NCI-H2107 treated with DMSO at 0.1 percent for 48 hours (cell line): ENCODE measurements around the gene C4B.
"Not testable (repeated sequence)": the region's sequence is repeated elsewhere in the genome, so short reads cannot be mapped to it uniquely, and the experiment has no call there.

Experiments used
- DNase-seq: peaks from one replicate; lab custom pipeline; 2025; ENCODE audit not compliant: unreplicated experiment; lab: John Stamatoyannopoulos, UW

Gene C4B

GRCh38 chr6:31980998-31981397 is 33.6 kb upstream of the C4B start:
- DNase-seq: not testable (repeated sequence)

- not testable (repeated sequence) for DNase-seq
Measured at GRCh38 chr6:31981744-31982143, 32.9 kb upstream of the C4B start, which contains the start of gene C4A. Gene C4A (plus strand): TSS chr6:31982057. CDS start chr6:31982108, 51 bp downstream.

- DNase-seq: not testable (repeated sequence)
Measured at GRCh38 chr6:31989363-31989762, 25.2 kb upstream of the C4B start.

- DNase-seq: not testable (repeated sequence)
Measured at GRCh38 chr6:31994421-31994820, 20.2 kb upstream of the C4B start.

- DNase-seq: not testable (repeated sequence)
Measured at GRCh38 chr6:31996385-31996784, 18.2 kb upstream of the C4B start.

- not testable (repeated sequence) for DNase-seq
Measured at GRCh38 chr6:32002546-32003268, 11.9 kb upstream of the C4B start.

- not testable (repeated sequence) for DNase-seq
Measured at GRCh38 chr6:32003301-32003700, 11.3 kb upstream of the C4B start.

GRCh38 chr6:32004393-32004792 is 10.2 kb upstream of the C4B start:
- not testable (repeated sequence) for DNase-seq

- DNase-seq: not testable (repeated sequence)
Measured at GRCh38 chr6:32004864-32005537, 9.6 kb upstream of the C4B start.

- DNase-seq: not testable (repeated sequence)
Measured at GRCh38 chr6:32005538-32005880, 9.1 kb upstream of the C4B start.

GRCh38 chr6:32005991-32006529 is 8.5 kb upstream of the C4B start:
- DNase-seq: not testable (repeated sequence)

GRCh38 chr6:32007086-32007485 is 7.5 kb upstream of the C4B start:
- DNase-seq: not testable (repeated sequence)

GRCh38 chr6:32008037-32008436 is 6.6 kb upstream of the C4B start:
- not testable (repeated sequence) for DNase-seq

- not testable (repeated sequence) for DNase-seq
Measured at GRCh38 chr6:32008616-32009015, 6.0 kb upstream of the C4B start.

- not testable (repeated sequence) for DNase-seq
Measured at GRCh38 chr6:32009537-32009936, 5.1 kb upstream of the C4B start.

- not testable (repeated sequence) for DNase-seq
Measured at GRCh38 chr6:32010856-32011530, 3.6 kb upstream of the C4B start.

- DNase-seq: not testable (repeated sequence)
Measured at GRCh38 chr6:32012941-32013617, 1.5 kb upstream of the C4B start.

GRCh38 chr6:32013738-32014137 is 857 bp upstream of the C4B start:
- DNase-seq: not testable (repeated sequence)

- DNase-seq: not testable (repeated sequence)
Measured at GRCh38 chr6:32022100-32022499, 7.5 kb downstream of the C4B start.

GRCh38 chr6:32028631-32029030 is 14.0 kb downstream of the C4B start:
- not testable (repeated sequence) for DNase-seq

- not testable (repeated sequence) for DNase-seq
Measured at GRCh38 chr6:32029553-32029952, 15.0 kb downstream of the C4B start.
